CD4-positive, alpha-beta T cell (primary cell): ENCODE measurements around the gene CMIP. TPM values are rescaled to one million over a fixed set of nuclear protein-coding genes. Genes with fewer than 3 reads are reported as not detected.

Experiments used
- ATAC-seq: fragments of 200-7000 bp; cut with Tn5 transposase; one replicate; pipeline ENCODE4 v1.10.0; 2022; ENCODE audit warnings: mild to moderate bottlenecking; ENCODE audit not compliant: poor library complexity
- CTCF ChIA-PET: fragments of 350-600 bp; sonication (Branson Sonifier 250); formaldehyde crosslinking; loops from one replicate; lab custom pipeline; 2021; ENCODE audit warnings: antibody characterized with exemption, inconsistent platforms; lab: Charles Lee
- POLR2A ChIA-PET: fragments of 350-600 bp; sonication (Branson Sonifier 250); formaldehyde crosslinking; loops from one replicate; lab custom pipeline; 2021; ENCODE audit warnings: antibody characterized with exemption, inconsistent platforms; lab: Charles Lee
- DNase-seq, 14 experiments: peaks; one replicate each; pipeline ENCODE4 v3.0.0-alpha.2; 2013 to 2020; ENCODE audit warnings: mixed read lengths in 2 of 14
- H3K27ac ChIP-seq, 2 donors: one replicate each; pipeline versions ENCODE4 v1.5.1 to v1.7.0; 2013; ENCODE audit warnings: low read length in 2 of 2, low read depth in 1 of 2, mild to moderate bottlenecking in 1 of 2
- H3K27me3 ChIP-seq, 2 experiments: 1 replicate in 1 of 2; 2 replicates in 1 of 2; pipeline versions ENCODE4 v1.6.1 to v1.7.0; 2013; ENCODE audit warnings: low read length in 2 of 2, control low read depth in 1 of 2, mild to moderate bottlenecking in 1 of 2, moderate library complexity in 1 of 2; ENCODE audit not compliant: insufficient read depth in 2 of 2, control insufficient read depth in 1 of 2
- H3K36me3 ChIP-seq: one replicate; pipeline ENCODE4 v1.6.1; 2013; ENCODE audit warnings: low read length, control low read depth; ENCODE audit not compliant: insufficient read depth
- H3K4me1 ChIP-seq: one replicate; pipeline ENCODE4 v1.6.1; 2013; ENCODE audit warnings: low read length, control low read depth; ENCODE audit not compliant: insufficient read depth
- H3K4me3 ChIP-seq: one replicate; pipeline ENCODE4 v1.5.1; 2013; ENCODE audit warnings: mild to moderate bottlenecking, low read length, moderate library complexity
- H3K9me3 ChIP-seq, 2 experiments: 1 replicate in 1 of 2; 2 replicates in 1 of 2; pipeline versions ENCODE4 v1.6.1 to v1.7.0; 2013; ENCODE audit warnings: low read length in 2 of 2, mild to moderate bottlenecking in 2 of 2, control low read depth in 1 of 2, moderate library complexity in 1 of 2; ENCODE audit not compliant: control insufficient read depth in 1 of 2, insufficient read depth in 1 of 2
- H3K27ac Mint-ChIP-seq: one replicate; pipeline ENCODE4 v1.8.0; 2020; ENCODE audit warnings: mixed read lengths
- H3K27me3 Mint-ChIP-seq: one replicate; pipeline ENCODE4 v1.8.0; 2021; ENCODE audit warnings: mixed read lengths
- H3K36me3 Mint-ChIP-seq: one replicate; pipeline ENCODE4 v1.8.0; 2021; ENCODE audit warnings: low read depth, mixed read lengths
- H3K4me1 Mint-ChIP-seq: one replicate; pipeline ENCODE4 v1.8.0; 2021; ENCODE audit warnings: low read depth, mixed read lengths
- H3K4me3 Mint-ChIP-seq: one replicate; pipeline ENCODE4 v1.8.0; 2020; ENCODE audit warnings: mild to moderate bottlenecking, mixed read lengths
- H3K9me3 Mint-ChIP-seq: one replicate; pipeline ENCODE4 v1.8.0; 2020; ENCODE audit warnings: mixed read lengths
- intact Hi-C, 2 experiments: fragments of 100-400 bp; cut with DNase I in 1 of 2; cut with micrococcal nuclease in 1 of 2; formaldehyde crosslinking; loops; one replicate each; pipeline versions ENCODE4 v1.15.1 to v1.9.0; 2023 to 2025; cut with DNase I, micrococcal nuclease
- total RNA-seq, 174 experiments: library from RNA in 2 of 174; stranded (reverse) in 2 of 174; gene quantifications; one replicate each; pipeline ENCODE4 v1.2.3 and lab custom pipeline; 2021 to 2026
- TF ChIP-seq, protein P1 (sequence below): fragments of 200-600 bp; IDR thresholded peaks from one replicate; pipeline ENCODE4 v1.8.0; 2022; ENCODE audit warnings: antibody characterized with exemption, mild to moderate bottlenecking

CMIP gene
- total RNA-seq, 2 experiments from 2014 or later: 33.5 to 35.3 TPM

DNA sequence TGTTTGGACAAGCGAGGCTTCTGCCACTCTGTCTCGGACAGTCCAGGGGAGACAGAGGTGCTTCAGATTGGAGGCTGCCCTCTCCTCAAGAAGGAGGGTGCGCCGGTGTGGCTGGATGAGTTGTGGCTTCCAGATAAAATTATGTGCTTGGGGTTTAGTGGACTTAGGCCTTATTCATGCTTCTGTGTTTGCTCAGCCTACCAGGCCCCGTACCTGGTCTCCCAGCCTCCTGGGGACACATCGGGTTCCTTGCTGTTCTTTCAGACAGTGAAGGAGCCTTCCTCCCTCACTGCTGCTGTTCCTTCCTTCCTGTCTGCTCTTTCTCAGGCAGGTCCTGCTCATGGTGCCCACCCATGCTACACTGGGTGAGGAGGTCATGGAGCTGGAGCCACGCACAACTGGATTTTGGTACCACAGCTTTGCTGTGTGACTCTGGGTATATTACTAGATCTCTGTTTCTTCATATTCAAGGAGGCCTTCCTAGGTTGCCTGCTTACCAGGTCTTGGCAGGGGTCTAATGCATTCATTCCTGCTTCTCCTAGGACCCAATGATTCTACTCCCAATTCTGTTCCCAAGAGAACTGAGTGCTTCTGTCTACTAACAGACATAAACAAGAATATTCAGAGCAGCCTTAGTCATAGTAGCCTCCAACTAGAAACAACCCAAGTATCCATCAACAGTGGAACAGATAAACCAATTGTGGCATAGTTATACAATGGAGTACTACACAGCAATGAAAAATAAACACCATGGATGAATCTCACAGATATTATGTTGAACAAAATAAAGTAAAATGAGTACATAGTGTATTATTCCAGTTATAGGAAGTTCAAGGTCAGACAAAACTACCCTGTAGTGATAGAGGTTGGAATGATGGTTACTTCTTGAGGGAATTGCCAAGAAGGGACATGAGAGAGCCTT is 121.7 kb downstream of the CMIP start:
- TF ChIP-seq, protein P1, sequence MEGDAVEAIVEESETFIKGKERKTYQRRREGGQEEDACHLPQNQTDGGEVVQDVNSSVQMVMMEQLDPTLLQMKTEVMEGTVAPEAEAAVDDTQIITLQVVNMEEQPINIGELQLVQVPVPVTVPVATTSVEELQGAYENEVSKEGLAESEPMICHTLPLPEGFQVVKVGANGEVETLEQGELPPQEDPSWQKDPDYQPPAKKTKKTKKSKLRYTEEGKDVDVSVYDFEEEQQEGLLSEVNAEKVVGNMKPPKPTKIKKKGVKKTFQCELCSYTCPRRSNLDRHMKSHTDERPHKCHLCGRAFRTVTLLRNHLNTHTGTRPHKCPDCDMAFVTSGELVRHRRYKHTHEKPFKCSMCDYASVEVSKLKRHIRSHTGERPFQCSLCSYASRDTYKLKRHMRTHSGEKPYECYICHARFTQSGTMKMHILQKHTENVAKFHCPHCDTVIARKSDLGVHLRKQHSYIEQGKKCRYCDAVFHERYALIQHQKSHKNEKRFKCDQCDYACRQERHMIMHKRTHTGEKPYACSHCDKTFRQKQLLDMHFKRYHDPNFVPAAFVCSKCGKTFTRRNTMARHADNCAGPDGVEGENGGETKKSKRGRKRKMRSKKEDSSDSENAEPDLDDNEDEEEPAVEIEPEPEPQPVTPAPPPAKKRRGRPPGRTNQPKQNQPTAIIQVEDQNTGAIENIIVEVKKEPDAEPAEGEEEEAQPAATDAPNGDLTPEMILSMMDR: no peak
- Mint-ChIP-seq H3K9me3 (no peaks in the 10 kb centered on the region), H3K36me3 (peaks cover 3% of the 10 kb centered on the region), H3K4me1 (peaks cover 34% of the 10 kb centered on the region), H3K27me3 (no peaks in the 10 kb centered on the region), H3K27ac (no peak overlapping the region), H3K4me3 (no peak overlapping the region)
- ChIA-PET CTCF (no interaction called here), POLR2A (no interaction called here)
- ATAC-seq: no peak
- intact Hi-C loops: no loop called here
- Histone ChIP-seq H3K27ac (no peak overlapping the region), H3K36me3 (no peaks in the 10 kb centered on the region), H3K4me3 (no peak overlapping the region), H3K27me3 (no peaks in the 10 kb centered on the region), H3K4me1 (peaks cover 18% of the 10 kb centered on the region), H3K9me3 (peaks cover 0 to 16% of the 10 kb centered on the region in 2 experiments)
- DNase-seq: no peak

DNA sequence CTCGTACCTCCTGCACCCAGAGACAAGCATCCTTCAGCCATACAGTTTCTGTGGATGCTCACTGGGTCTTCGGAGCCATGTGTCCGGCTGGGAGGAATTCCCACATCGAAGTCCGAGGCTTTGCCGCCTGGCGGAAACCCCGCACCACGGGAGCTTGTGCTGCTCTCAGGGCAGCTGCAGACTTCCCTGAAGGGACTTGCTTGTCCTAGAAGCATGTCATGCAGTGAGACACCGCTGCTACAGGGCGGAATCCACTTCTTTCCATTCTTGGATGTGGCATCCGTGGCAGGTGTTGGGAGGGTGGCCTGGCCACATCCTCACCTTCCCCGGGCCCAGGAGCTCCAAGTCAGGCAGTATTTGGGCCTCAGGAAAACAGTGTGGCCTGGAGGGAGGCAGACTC is 122.5 kb downstream of the CMIP start:
- ChIA-PET POLR2A (no interaction called here), CTCF (no interaction called here)
- Histone ChIP-seq H3K4me3 (no peak overlapping the region), H3K27me3 (no peaks in the 10 kb centered on the region), H3K4me1 (peaks cover 18% of the 10 kb centered on the region), H3K9me3 (peaks cover 0 to 16% of the 10 kb centered on the region in 2 experiments), H3K36me3 (peaks cover 2% of the 10 kb centered on the region), H3K27ac (no peak overlapping the region)
- TF ChIP-seq, protein P1: no peak
- DNase-seq (no peak), ATAC-seq (no peak)
- Mint-ChIP-seq H3K4me1 (peaks cover 29% of the 10 kb centered on the region), H3K4me3 (no peak overlapping the region), H3K36me3 (peaks cover 3% of the 10 kb centered on the region), H3K27ac (no peak overlapping the region), H3K27me3 (no peaks in the 10 kb centered on the region), H3K9me3 (no peaks in the 10 kb centered on the region)
- intact Hi-C loops: no loop called here

DNA sequence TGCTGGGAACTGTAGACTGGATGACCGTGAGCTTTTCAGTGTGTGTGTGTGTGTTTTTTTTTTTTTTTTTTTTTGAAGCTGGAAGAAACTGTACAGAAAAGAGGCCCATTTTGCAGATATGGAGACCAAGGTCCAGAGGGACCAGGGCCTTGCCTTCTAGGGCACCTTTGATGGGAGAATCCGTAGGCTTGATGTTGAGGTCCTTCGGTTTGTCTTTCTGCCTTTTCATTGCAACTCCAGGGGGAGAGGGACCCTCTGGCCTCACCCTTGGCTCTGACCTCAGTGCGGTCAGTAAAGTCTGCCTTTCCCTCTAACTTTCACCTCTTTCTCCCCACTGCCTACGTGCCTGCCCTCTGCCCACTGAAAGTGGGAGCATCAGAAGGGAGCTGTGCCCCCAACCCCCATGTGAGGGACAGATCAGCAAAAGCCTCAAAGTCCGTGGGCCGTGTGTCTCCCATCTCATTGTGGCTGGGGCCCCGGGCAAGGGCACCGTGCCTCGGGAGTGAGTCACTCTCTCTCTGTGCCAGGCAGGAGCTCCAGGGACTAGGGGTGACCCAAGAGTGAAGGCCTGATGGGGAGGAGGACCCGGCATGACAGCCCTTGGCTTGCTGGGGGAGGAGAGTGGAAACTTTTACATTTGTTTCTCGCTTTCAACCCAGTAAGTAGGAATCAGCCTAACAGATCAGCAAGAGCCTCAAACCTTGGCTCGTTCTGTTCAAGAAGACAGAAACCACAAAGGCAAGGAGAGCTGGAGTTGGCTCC is 123.6 kb downstream of the CMIP start:
- Histone ChIP-seq H3K4me3 (no peak overlapping the region), H3K4me1 (peaks cover 18% of the 10 kb centered on the region), H3K9me3 (peaks cover 0 to 16% of the 10 kb centered on the region in 2 experiments), H3K27ac (no peak overlapping the region), H3K27me3 (no peaks in the 10 kb centered on the region), H3K36me3 (peaks cover 2% of the 10 kb centered on the region)
- TF ChIP-seq, protein P1: no peak
- peak overlapping the region; percentile 40 for H3K27ac Mint-ChIP-seq
- peaks cover 3% of the 10 kb centered on the region for H3K36me3 Mint-ChIP-seq
- H3K27me3 Mint-ChIP-seq: no peaks in the 10 kb centered on the region
- CTCF ChIA-PET: no interaction called here
- ATAC-seq (no peak), DNase-seq (no peak)
- intact Hi-C loops: no loop called here
- H3K9me3 Mint-ChIP-seq: no peaks in the 10 kb centered on the region
- H3K4me1 Mint-ChIP-seq: peaks cover 29% of the 10 kb centered on the region
- POLR2A ChIA-PET: no interaction called here
- H3K4me3 Mint-ChIP-seq: no peak overlapping the region
